Activated CD4-positive, CD25-positive, alpha-beta regulatory T cell (primary cell): Measurements from ENCODE around the gene PLPPR1.

ENCODE experiments used
- DNase-seq, 4 experiments: peaks; one replicate each; lab custom pipeline; 2025; lab: John Stamatoyannopoulos, UW

Gene PLPPR1

DNA sequence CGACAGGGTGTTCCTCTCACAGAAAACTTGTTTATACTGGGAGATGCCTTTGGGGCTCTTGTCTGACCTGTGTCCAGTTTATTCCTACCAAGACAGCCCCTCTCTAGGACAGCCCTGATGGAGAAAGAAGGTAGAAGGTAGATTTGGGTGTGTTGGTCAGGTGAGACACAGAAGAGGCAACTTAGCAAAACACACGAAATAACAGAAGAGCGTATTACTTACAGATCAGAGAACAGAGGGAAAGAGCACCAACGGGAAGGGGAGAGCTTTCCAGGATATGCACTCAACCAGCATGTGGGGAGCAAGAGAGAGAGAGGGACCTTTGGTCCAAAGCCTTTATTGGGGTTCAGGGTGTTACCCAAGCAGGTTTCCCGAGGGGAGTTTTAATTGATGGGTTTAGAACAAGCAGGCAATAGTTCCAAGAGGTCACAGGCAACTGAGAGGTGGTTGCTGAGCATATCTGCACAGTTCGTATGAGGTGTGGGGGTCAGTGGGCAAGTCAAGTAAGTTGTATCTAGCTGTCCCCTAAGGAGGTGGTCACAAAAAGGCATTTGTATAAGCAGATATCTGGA is 324.5 kb downstream of the PLPPR1 start:
- DNase-seq, result no peak

DNA sequence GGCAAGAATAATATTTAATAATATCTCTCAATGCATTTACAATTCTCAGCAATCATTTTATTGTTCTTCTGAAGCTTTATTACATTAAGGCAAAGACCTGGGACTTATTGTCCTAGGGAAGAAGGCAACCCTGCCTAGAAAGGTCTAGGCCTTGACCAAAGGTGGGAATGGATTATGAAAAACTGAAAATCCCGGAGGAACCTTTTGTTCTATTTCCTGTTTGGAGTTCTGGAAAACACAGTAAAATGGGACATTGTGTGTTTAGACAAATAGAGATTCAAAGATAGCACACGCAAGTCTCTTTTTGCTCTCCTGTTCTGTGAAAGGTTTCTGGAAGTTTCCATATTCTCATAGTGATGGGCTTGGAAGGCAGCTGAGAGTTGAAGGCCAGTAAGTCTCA is 325.2 kb downstream of the PLPPR1 start:
- DNase-seq, result no peak

DNA sequence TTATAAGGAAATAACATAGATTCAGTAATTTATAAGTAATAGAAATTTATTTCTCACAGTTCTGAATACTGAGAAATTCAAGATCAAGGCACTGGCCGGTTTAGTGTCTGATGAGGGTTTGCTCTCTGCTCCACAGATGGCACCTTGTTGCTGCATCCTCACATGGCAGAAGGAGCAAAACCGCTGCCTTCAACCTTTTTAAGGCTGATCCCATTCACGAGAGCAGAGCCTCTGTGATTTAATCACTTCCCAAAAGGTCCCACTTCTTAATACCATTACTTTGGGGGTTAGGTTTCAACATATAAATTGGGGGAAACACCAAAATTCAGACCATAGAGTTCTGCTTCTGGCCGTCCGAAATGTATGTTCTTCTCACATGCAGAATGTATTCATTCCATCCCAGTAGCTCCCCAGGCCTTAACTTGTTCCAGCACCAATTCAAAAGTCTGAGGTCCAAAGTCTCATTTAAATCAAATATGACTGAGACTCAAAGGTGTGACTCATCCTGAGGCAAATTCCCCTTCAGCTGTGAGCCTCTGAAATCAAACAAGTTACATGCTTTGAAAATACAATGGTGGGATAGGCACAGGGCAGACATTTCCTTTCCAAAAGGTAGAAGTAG is 325.7 kb downstream of the PLPPR1 start:
- no peak for DNase-seq

DNA sequence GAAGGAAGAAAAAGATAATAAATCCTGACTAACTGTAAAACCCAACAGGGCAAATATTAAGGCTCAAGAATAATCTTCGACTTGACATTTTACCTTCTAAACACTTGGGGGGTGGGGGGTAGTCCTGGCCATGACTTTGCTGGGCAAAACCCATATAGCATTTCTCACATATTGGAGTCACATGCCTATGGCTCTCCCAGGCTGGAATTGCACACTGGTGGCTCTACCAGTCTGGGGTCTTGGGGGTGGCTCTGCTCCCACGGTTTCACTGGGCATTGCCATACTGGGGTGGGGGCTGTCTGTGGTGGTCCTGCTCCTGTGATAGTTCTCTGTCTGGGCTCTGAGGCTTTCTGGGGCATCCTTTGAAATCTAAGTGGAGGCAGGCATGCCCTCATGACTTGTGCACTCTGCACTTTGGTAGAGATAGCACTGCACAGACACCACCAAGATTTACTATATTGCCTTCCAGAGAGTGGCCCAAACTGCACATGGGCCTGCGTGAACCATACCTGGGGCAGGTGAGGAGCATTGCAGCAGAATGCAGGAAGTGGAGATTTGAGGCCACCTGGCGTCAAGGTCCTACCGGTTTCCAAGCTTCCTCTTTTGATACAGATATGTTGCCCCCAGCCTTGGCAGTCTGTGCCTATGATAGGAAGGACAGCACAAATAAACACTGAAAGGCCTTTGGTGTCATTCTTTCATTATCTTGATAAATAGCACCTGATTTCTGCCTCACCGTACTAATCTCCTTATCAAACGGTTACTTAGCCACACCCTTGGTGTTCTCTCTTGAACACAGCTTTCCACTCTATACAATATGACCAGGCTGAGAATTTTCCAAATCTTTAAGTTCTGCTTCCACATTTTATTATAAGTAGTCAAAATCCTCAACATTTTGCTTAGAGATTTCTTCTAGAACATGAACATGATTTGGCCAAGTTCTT is 326.5 kb downstream of the PLPPR1 start:
- no peak for DNase-seq

DNA sequence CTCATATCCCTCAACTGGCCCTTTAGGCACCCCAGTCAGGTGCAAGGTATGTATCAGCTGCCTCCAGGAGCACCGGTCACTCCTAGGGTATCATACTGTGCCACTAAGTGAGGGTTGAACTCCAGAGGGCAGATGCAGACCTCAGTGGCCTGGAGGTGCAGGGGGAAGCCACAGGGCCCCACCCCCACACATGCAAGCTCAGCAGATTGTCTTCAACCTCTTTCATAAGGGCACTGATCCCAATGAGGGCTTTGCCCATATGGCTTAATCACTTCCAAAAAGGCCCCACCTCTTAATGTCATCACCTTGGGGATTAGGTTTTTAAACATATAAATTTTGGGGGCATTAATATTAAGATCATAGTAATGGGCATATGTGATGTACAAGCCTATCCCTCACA is 328.1 kb downstream of the PLPPR1 start:
- DNase-seq, result no peak

DNA sequence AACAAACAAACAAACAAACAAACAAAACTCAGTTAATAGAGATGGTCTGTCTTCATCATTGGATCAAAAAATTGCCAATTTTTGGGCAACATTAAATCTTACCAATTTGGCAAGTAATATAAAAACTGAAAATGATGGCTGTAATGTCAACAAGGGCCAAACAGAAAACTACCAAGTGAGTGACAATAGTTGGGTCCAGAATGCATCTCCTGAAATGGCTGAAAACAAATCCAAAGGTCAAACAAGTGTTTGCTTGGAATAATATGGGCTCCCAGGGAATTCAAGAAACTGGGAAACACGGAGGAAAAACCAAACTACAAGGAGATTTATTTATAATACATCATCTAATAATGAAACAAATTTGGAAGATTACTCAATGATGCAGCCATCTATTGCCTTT is 331.2 kb downstream of the PLPPR1 start:
- no peak for DNase-seq

DNA sequence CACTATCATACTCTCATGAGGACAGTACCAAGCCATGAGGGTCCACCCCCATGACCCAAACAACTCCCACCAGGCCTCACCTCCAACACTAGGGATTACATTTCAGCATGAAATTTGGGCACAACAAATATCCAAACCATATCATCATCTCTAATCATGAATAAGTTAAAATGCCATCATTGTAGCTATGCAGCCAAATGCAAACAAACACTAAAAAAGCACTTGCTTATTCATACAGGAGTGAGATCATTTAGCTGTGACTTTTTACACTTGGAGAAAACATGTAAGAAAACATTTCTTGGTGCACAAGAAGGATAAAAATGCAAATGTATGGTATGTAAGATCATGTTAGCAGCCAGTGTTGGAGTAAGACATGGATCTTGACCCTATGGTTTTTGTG is 332.1 kb downstream of the PLPPR1 start:
- DNase-seq, result no peak

DNA sequence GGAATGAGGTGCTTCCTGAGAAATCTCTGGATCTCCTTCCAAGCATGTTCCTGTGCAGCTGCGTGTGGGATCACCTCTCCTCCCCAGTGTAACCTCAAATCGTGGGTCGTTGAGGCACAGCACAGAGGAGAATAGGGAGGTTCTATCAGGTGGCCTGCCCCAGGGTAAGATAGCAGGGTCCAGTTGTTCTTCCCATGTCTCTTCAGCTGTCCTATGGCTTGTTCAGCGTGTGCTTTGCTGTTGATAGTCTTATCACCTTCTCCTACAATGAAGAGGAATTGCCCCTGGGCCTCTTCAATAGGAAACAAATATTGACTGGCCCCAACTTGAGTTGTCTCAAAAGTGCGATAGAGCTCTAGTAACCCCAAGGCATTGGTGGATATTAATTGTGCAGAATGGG is 333.9 kb downstream of the PLPPR1 start:
- no peak for DNase-seq

DNA sequence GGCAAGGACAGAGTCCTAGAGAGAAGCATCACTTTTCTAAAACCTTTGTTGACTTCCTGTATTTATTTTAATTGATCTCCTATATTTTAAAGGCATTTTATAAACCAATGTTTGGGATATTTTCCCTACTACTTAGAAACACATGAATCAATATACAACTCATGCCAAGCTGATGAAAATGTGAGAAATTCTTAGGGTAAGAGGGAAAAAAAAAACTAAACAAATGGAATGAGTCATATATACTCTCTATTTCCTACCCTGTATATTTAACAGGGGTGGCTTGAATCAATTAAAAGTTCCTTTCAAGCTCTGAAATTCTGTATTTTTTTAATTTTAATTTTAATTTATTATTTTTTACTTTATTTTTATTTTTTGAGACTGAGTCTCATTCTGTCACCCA is 336.7 kb downstream of the PLPPR1 start:
- no peak for DNase-seq

DNA sequence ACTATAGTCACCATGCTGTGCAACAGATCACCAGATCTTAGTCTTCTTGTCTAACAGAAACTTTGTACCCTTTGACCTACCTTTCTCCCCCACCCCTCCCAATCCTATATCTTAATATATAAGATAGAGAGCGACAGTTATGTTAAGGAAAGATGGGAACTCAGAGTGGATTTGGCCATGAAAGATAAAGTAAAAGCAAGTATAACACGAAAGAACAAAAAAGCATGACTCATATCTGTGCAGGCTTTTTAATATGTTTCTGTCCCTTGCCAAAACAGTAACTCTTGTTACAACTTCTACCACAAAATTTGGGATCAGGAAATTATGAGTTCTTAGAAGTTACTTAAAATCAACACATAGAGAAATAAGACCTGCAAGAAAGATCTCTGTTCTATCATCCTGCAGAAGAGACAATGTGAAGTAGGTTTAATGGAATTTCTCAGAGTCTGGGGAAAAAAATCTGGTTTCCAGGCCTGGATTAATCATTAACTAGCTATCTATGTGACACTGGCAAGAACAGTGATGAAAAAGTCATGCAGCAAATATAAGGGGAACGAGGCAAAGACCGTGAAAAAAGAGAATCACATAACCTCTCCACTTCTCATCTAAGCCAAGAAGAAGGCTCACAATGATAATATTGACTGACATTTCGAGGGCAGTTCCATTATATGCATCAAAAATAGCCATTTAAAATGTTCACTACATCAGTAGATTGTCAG is 337.7 kb downstream of the PLPPR1 start:
- no peak for DNase-seq

DNA sequence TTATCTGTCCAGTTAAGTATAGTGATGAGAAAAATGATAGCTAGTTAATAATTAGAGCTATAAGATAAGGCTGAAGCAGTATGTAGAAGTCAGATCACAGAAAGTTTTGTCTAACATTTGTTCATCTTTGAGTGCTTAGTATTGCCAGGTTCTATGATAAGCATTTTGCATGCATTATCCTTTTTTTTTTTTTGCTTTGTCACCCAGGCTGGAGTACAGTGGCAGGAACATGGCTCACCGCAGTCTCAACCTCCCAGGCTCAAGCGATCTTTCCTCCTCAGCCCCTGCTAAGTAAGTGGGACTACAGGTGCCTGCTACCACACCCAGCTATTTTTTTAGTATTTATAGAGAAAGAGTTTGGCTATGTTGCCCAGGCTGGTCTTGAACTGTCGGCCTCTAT is 338.8 kb downstream of the PLPPR1 start:
- no peak for DNase-seq

DNA sequence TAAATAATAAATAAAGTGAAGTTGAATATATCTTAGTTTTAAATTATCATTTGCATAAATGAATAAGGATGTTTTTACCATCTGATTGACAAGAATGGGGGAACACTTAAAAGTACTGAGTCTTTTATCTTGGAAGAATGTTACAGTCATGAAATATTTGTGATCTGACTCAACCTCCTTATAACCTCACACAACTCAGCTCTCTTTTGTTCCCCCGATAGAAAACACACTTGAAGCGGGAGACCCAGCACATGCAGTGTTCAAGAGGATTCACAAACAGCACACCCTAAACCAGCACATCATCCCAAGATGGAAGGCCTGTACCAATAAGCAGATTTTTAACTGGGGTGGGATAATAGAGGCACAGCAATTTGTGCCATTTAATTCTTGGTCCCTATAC is 340.8 kb downstream of the PLPPR1 start:
- DNase-seq, result no peak

DNA sequence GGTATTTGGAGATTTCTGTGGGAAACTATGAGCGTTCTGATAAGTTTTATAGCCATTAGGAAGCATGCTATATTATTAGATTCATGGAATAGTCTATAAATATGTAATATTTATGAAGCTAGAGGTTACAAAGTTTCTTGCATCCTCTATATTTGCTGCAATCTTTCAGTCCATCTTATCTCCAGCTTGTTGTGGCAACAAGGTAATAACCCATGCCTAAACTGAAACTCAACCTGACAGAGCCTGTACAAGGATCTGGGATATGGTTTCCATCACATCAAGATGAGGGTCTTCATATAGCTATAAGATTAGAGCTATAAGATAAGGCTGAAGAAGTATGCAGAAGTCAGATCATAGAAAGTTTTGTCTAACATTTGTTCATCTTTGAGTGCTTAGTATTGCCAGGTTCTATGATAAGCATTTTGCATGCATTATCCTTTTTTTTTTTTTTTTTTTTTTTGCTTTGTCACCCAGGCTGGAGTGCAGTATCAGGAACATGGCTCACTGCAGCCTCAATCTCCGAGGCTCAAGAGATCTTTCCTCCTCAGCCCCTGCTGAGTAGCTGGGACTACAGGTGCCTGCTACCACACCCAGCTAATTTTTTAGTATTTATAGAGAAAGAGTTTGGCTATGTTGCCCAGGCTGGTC is 341.5 kb downstream of the PLPPR1 start:
- DNase-seq, result no peak

DNA sequence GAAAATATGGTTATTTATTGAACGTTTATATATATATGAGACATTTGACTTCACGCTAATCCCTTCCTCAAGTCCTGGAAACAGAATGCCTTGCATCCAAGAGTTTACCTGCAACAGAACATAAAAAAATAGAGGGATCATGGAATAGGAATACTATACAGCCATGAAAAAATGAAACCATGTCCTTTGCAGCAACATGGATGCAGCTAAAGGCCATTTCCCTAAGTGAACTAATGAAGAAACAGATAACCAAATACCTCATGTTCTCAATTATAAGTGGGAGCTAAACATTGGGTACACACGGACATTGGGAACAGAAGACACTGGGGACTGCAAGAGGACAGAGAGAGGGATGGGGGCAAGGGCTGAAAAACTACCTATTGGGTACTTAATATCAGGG is 343.3 kb downstream of the PLPPR1 start:
- DNase-seq, result no peak

DNA sequence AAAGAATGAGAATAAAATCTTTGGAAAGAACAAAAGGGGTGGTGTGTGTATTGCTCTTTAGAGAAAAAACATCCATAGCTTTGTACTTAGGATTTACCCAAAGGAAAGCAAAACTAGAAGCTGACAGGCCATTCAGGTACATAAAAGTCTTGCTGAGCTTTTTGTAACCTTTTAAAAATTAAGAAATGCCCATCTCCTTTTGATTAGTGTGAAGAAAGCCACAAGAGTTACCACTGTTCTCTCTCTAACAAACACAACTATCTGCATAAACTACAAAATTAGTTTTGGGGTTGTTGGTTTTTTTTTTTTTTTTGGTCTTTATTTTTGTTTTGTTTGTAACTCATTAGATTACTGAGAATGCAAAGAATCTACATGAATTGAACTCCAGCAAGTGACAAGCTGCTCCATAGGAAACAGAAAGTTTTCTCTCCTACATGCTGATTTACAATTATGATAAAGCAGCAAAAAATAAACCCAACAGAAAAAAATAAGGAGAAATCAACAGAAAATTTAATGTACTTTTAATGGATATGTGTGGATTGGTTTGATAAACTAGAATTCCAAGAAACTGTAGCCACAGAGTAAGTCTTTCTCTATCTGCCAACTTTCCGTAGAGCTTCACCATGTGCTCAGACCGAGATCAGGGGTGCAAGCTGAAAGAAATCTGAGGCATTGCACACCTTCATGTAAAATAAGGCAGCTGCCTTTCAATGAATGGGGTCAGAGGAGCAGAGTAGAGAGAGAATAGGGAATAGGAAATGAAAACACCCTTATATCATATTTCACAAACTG is 344.0 kb downstream of the PLPPR1 start:
- no peak for DNase-seq
